Caco-2 (cell line): Measurements from ENCODE around the gene RAP1GAP2. TPM values are rescaled to one million over a fixed set of nuclear protein-coding genes. Genes with fewer than 3 reads are reported as not detected.
A peak's percentile ranks its signal among the peaks of the same experiment; 100 is the strongest.

ENCODE experiments used
- BruUV-seq: library from RNA; stranded (reverse); fragments of 400-500 nt; replicated peaks from 2 replicates; lab custom pipeline; 2021; lab: Mats Ljungman, UMichigan
- CTCF ChIA-PET: fragments of 300-600 bp; sonication (Branson Sonifier 250); formaldehyde crosslinking; loops from one replicate; lab custom pipeline; 2022; ENCODE audit warnings: antibody characterized with exemption; lab: Charles Lee
- POLR2A ChIA-PET: fragments of 300-600 bp; sonication (Branson Sonifier 250); formaldehyde crosslinking; loops from one replicate; lab custom pipeline; 2022; ENCODE audit warnings: antibody characterized with exemption; lab: Charles Lee
- DNase-seq, 2 experiments: peaks; one replicate each; pipeline versions ENCODE4 v3.0.0 to v3.0.0-alpha.2; 2020 to 2022
- H3K27me3 ChIP-seq: replicated peaks from 2 replicates; pipeline ENCODE4 v1.6.0; 2011; ENCODE audit warnings: low read length; ENCODE audit not compliant: control insufficient read depth, insufficient read depth
- H3K36me3 ChIP-seq: 2 replicates; pipeline ENCODE4 v1.5.1; 2011; ENCODE audit warnings: low read length; ENCODE audit not compliant: control insufficient read depth, insufficient read depth
- H3K4me1 ChIP-seq: fragments of 250-450 bp; sonication (Bioruptor Pico); 2 replicates; pipeline ENCODE4 v1.5.1; 2020; ENCODE audit warnings: mild to moderate bottlenecking
- H3K4me3 ChIP-seq: 2 replicates; pipeline ENCODE4 v1.5.1; 2011; ENCODE audit warnings: low read depth, mild to moderate bottlenecking, control low read depth, low read length
- H3K9me3 ChIP-seq: fragments of 250-450 bp; sonication (Bioruptor Pico); 2 replicates; pipeline ENCODE4 v1.5.1; 2020; ENCODE audit warnings: mild to moderate bottlenecking, moderate library complexity
- H3K27ac Mint-ChIP-seq: one replicate; pipeline ENCODE4 v1.8.0; 2022; ENCODE audit warnings: mixed read lengths; ENCODE audit not compliant: unreplicated experiment
- H3K27me3 Mint-ChIP-seq: one replicate; pipeline ENCODE4 v1.8.0; 2022; ENCODE audit warnings: mixed read lengths; ENCODE audit not compliant: insufficient read depth, unreplicated experiment
- H3K36me3 Mint-ChIP-seq: one replicate; pipeline ENCODE4 v1.8.0; 2022; ENCODE audit warnings: mild to moderate bottlenecking, mixed read lengths; ENCODE audit not compliant: insufficient read depth, unreplicated experiment
- H3K4me1 Mint-ChIP-seq: one replicate; pipeline ENCODE4 v1.8.0; 2022; ENCODE audit warnings: low read depth, mixed read lengths; ENCODE audit not compliant: unreplicated experiment
- H3K4me3 Mint-ChIP-seq: one replicate; pipeline ENCODE4 v1.8.0; 2022; ENCODE audit warnings: mild to moderate bottlenecking, moderate library complexity, mixed read lengths; ENCODE audit not compliant: unreplicated experiment
- H3K9me3 Mint-ChIP-seq: one replicate; pipeline ENCODE4 v1.8.0; 2022; ENCODE audit warnings: mixed read lengths; ENCODE audit not compliant: unreplicated experiment
- CTCF ChIP-seq, 2 experiments: fragments of 200-600 bp in 1 of 2; IDR thresholded peaks; 1 replicate in 1 of 2; 2 replicates in 1 of 2; pipeline versions ENCODE4 v1.5.1 to v1.8.0; 2011 to 2022; ENCODE audit warnings: antibody characterized with exemption in 1 of 2, control low read depth in 1 of 2, inconsistent platforms in 1 of 2, low read depth in 1 of 2, low read length in 1 of 2, mild to moderate bottlenecking in 1 of 2, moderate library complexity in 1 of 2; ENCODE audit not compliant: insufficient read depth in 1 of 2, severe bottlenecking in 1 of 2, unreplicated experiment in 1 of 2
- intact Hi-C: fragments of 100-400 bp; cut with micrococcal nuclease; formaldehyde crosslinking; loops from one replicate; pipeline ENCODE4 v1.10.0; 2022; ENCODE audit not compliant: unreplicated experiment
- total RNA-seq: library from RNA; stranded (reverse); gene quantifications from 2 replicates; pipeline ENCODE4 v1.2.3, GENCODE V29; 2022

Gene RAP1GAP2
- total RNA-seq, 1 experiment from 2014 or later, result 45.3 TPM

- no peaks in the 10 kb centered on the region for H3K36me3 ChIP-seq
- H3K9me3 ChIP-seq, result no peaks in the 10 kb centered on the region
- H3K9me3 Mint-ChIP-seq, result no peaks in the 10 kb centered on the region
- no peaks in the 10 kb centered on the region for H3K4me1 Mint-ChIP-seq
- no peak overlapping the region for H3K27ac Mint-ChIP-seq
- H3K27me3 Mint-ChIP-seq, result no peaks in the 10 kb centered on the region
- no peak overlapping the region for H3K4me3 ChIP-seq
- CTCF ChIA-PET, result no interaction called here
- intact Hi-C loops, result no loop called here
- no TSS peak for BruUV-seq
- POLR2A ChIA-PET, result no interaction called here
- no peak overlapping the region for H3K4me3 Mint-ChIP-seq
- H3K36me3 Mint-ChIP-seq, result no peaks in the 10 kb centered on the region
- TF ChIP-seq CTCF (IDR thresholded peaks at IDR 0.05; ENCODE audit: insufficient read depth in 1 of 2, low read depth in 1 of 2, low read length in 1 of 2, severe bottlenecking in 1 of 2, unreplicated experiment in 1 of 2), result no peak
- no peaks in the 10 kb centered on the region for H3K27me3 ChIP-seq
- no peaks in the 10 kb centered on the region for H3K4me1 ChIP-seq
- no peak for DNase-seq
Measured at GRCh38 chr17:2797637-2798036, 1.4 kb downstream of the RAP1GAP2 start.

GRCh38 chr17:2798188-2798587 is 1.9 kb downstream of the RAP1GAP2 start:
- no TSS peak for BruUV-seq
- H3K27me3 Mint-ChIP-seq, result no peaks in the 10 kb centered on the region
- Histone ChIP-seq H3K36me3 (no peaks in the 10 kb centered on the region), H3K27me3 (no peaks in the 10 kb centered on the region), H3K4me1 (no peaks in the 10 kb centered on the region), H3K4me3 (no peak overlapping the region), H3K9me3 (no peaks in the 10 kb centered on the region)
- intact Hi-C loops, result no loop called here
- POLR2A ChIA-PET, result no interaction called here
- H3K9me3 Mint-ChIP-seq, result no peaks in the 10 kb centered on the region
- H3K27ac Mint-ChIP-seq, result no peak overlapping the region
- H3K36me3 Mint-ChIP-seq, result no peaks in the 10 kb centered on the region
- no peak for DNase-seq
- no peak overlapping the region for H3K4me3 Mint-ChIP-seq
- CTCF ChIA-PET, result no interaction called here
- TF ChIP-seq CTCF (IDR thresholded peaks at IDR 0.05; ENCODE audit: insufficient read depth in 1 of 2, low read depth in 1 of 2, low read length in 1 of 2, severe bottlenecking in 1 of 2, unreplicated experiment in 1 of 2), result no peak
- H3K4me1 Mint-ChIP-seq, result no peaks in the 10 kb centered on the region

GRCh38 chr17:2798678-2799077 is 2.4 kb downstream of the RAP1GAP2 start:
- Mint-ChIP-seq H3K9me3 (no peaks in the 10 kb centered on the region), H3K27ac (no peak overlapping the region), H3K36me3 (no peaks in the 10 kb centered on the region), H3K4me3 (no peak overlapping the region), H3K4me1 (no peaks in the 10 kb centered on the region), H3K27me3 (no peaks in the 10 kb centered on the region)
- POLR2A ChIA-PET, result no interaction called here
- TF ChIP-seq CTCF (IDR thresholded peaks at IDR 0.05; ENCODE audit: insufficient read depth in 1 of 2, low read depth in 1 of 2, low read length in 1 of 2, severe bottlenecking in 1 of 2, unreplicated experiment in 1 of 2), result no peak
- intact Hi-C loops, result no loop called here
- Histone ChIP-seq H3K4me3 (no peak overlapping the region), H3K27me3 (no peaks in the 10 kb centered on the region), H3K4me1 (no peaks in the 10 kb centered on the region), H3K36me3 (no peaks in the 10 kb centered on the region), H3K9me3 (no peaks in the 10 kb centered on the region)
- BruUV-seq, result no TSS peak
- peak in 1 of 2 experiments; percentile 38 for DNase-seq
- CTCF ChIA-PET, result no interaction called here
